HCT116 (cell line): Measurements from ENCODE around the gene RAB33B. TPM values are rescaled to one million over a fixed set of nuclear protein-coding genes. Genes with fewer than 3 reads are reported as not detected.

Source experiments
- ATAC-seq: fragments of 200-7000 bp; cut with Tn5 transposase; 2 replicates; pipeline ENCODE4 v1.9.1; 2020; ENCODE audit warnings: mild to moderate bottlenecking, moderate library complexity
- BruUV-seq: library from RNA; stranded (reverse); fragments of 400-500 nt; replicated peaks from 2 replicates; lab custom pipeline; 2021; lab: Mats Ljungman, UMichigan
- CTCF ChIA-PET: fragments of 300-600 bp; sonication (Branson Sonifier 250); formaldehyde crosslinking; loops from one replicate; lab custom pipeline; 2021; ENCODE audit warnings: antibody characterized with exemption; lab: Charles Lee
- POLR2A ChIA-PET: fragments of 300-600, 350-600 bp; sonication (Branson Sonifier 250); formaldehyde crosslinking; loops from one replicate; lab custom pipeline; 2021; ENCODE audit warnings: antibody characterized with exemption; lab: Charles Lee
- RAD21 ChIA-PET, 2 experiments: fragments of 300-600 bp; sonication (Branson Sonifier 250); formaldehyde crosslinking; loops; one replicate each; lab custom pipeline; 2023; ENCODE audit warnings: low total read pairs in 2 of 2; ENCODE audit not compliant: uncharacterized antibody in 2 of 2, unreplicated experiment in 2 of 2, low non-redundant PET in 1 of 2; lab: Charles Lee
- DNase-seq: peaks from one replicate; pipeline ENCODE4 v3.0.0-alpha.2; 2010; ENCODE audit warnings: low read depth, low spot score
- H2AFZ ChIP-seq: fragments of 200-600 bp; shearing (Covaris generic), sonication (generic); 2 replicates; pipeline ENCODE4 v1.6.1; 2017; ENCODE audit warnings: low read depth, mixed run types, mixed read lengths, antibody characterized with exemption, low read length; ENCODE audit not compliant: poor library complexity, severe bottlenecking
- H3K27ac ChIP-seq: 2 replicates; pipeline ENCODE4 v1.5.1; 2012; ENCODE audit warnings: low read depth, low read length
- H3K27me3 ChIP-seq: fragments of 200-600 bp; sonication (generic); 2 replicates; pipeline ENCODE4 v1.6.1; 2016; ENCODE audit warnings: mixed run types, low read length, mixed read lengths; ENCODE audit not compliant: insufficient read depth
- H3K36me3 ChIP-seq, 2 experiments: fragments of 200-500 bp in 1 of 2; fragments of 200-600 bp in 1 of 2; sonication (Bioruptor generic) in 1 of 2; sonication (generic) in 1 of 2; 2 replicates each; pipeline versions ENCODE4 v1.5.1 to v1.6.1; 2014 to 2016; ENCODE audit warnings: low read length in 2 of 2, inconsistent platforms in 1 of 2, mixed read lengths in 1 of 2, mixed run types in 1 of 2; ENCODE audit not compliant: insufficient read depth in 2 of 2, control insufficient read depth in 1 of 2
- H3K4me1 ChIP-seq, 2 experiments: fragments of 200-600 bp in 1 of 2; sonication (generic) in 1 of 2; 2 replicates each; pipeline versions ENCODE4 v1.5.1 to v1.6.1; 2012 to 2017; ENCODE audit warnings: low read length in 2 of 2, inconsistent platforms in 1 of 2, mild to moderate bottlenecking in 1 of 2, mixed read lengths in 1 of 2, mixed run types in 1 of 2, moderate library complexity in 1 of 2; ENCODE audit not compliant: insufficient read depth in 2 of 2, control insufficient read depth in 1 of 2
- H3K4me2 ChIP-seq: fragments of 200-600 bp; sonication (generic); 2 replicates; pipeline ENCODE4 v1.6.1; 2017; ENCODE audit warnings: mixed run types, low read length, mixed read lengths
- H3K4me3 ChIP-seq, 2 experiments: fragments of 200-600 bp in 1 of 2; sonication (generic) in 1 of 2; replicated peaks in 1 of 2; 2 replicates each; pipeline ENCODE4 v1.5.1; 2011 to 2016; ENCODE audit warnings: low read length in 2 of 2, control low read depth in 1 of 2, low read depth in 1 of 2, mild to moderate bottlenecking in 1 of 2, mixed read lengths in 1 of 2, mixed run types in 1 of 2
- H3K79me2 ChIP-seq: fragments of 200-600 bp; sonication (generic); 2 replicates; pipeline ENCODE4 v1.6.1; 2017; ENCODE audit warnings: mild to moderate bottlenecking, mixed run types, low read length, moderate library complexity, mixed read lengths; ENCODE audit not compliant: insufficient read depth
- H3K9ac ChIP-seq: fragments of 200-600 bp; sonication (generic); 2 replicates; pipeline ENCODE4 v1.6.1; 2016; ENCODE audit warnings: low read length, mixed read lengths
- H3K9me2 ChIP-seq: fragments of 200-600 bp; sonication (generic), shearing (Covaris generic); 2 replicates; pipeline ENCODE4 v1.6.1; 2017; ENCODE audit warnings: mixed run types, mild to moderate bottlenecking, moderate library complexity; ENCODE audit not compliant: insufficient read depth
- H3K9me3 ChIP-seq, 2 experiments: fragments of 200-500 bp in 1 of 2; fragments of 200-600 bp in 1 of 2; sonication (Bioruptor generic) in 1 of 2; sonication (generic) in 1 of 2; 2 replicates each; pipeline ENCODE4 v1.6.1; 2014 to 2017; ENCODE audit warnings: low read length in 2 of 2, mixed read lengths in 2 of 2, inconsistent platforms in 1 of 2, low read depth in 1 of 2, mild to moderate bottlenecking in 1 of 2, mixed run types in 1 of 2, moderate library complexity in 1 of 2; ENCODE audit not compliant: control insufficient read depth in 1 of 2, insufficient read depth in 1 of 2
- H4K20me1 ChIP-seq: fragments of 200-600 bp; sonication (generic), shearing (Covaris generic); 2 replicates; pipeline ENCODE4 v1.6.1; 2017; ENCODE audit warnings: mixed run types, mild to moderate bottlenecking, moderate library complexity; ENCODE audit not compliant: insufficient read depth
- CBX3 ChIP-seq: IDR thresholded peaks from 2 replicates; pipeline ENCODE4 v1.6.1; 2012; ENCODE audit warnings: low read depth
- EGR1 ChIP-seq: IDR thresholded peaks from 2 replicates; pipeline ENCODE4 v1.6.1; 2012; ENCODE audit warnings: low read depth
- EZH2 ChIP-seq: fragments of 200-600 bp; sonication (generic); IDR thresholded peaks from 2 replicates; pipeline ENCODE4 v1.6.1; 2017; ENCODE audit warnings: antibody characterized with exemption, mixed run types
- EZH2phosphoT487 ChIP-seq: fragments of 200-600 bp; IDR thresholded peaks from 2 replicates; pipeline ENCODE4 v1.6.1; 2018; ENCODE audit warnings: antibody characterized with exemption, borderline replicate concordance
- JUND ChIP-seq: IDR thresholded peaks from 2 replicates; pipeline ENCODE4 v1.6.1; 2012
- MAX ChIP-seq: IDR thresholded peaks from 2 replicates; pipeline ENCODE4 v1.6.1; 2012
- POLR2A ChIP-seq: IDR thresholded peaks from 2 replicates; pipeline ENCODE4 v1.7.0; 2011; ENCODE audit warnings: borderline replicate concordance; ENCODE audit not compliant: insufficient read depth, insufficient read length; ENCODE audit errors: extremely low read depth
- REST ChIP-seq: IDR thresholded peaks from 2 replicates; pipeline ENCODE4 v1.6.1; 2012; ENCODE audit warnings: low read depth
- SP1 ChIP-seq: IDR thresholded peaks from 2 replicates; pipeline ENCODE4 v1.6.1; 2012; ENCODE audit warnings: low read depth
- TCF7L2 ChIP-seq: IDR thresholded peaks from 2 replicates; pipeline ENCODE4 v1.7.0; 2011; ENCODE audit warnings: borderline replicate concordance, inconsistent platforms; ENCODE audit not compliant: insufficient read depth, insufficient read length; ENCODE audit errors: extremely low read depth
- ZBTB33 ChIP-seq: IDR thresholded peaks from 2 replicates; pipeline ENCODE4 v1.6.1; 2011; ENCODE audit warnings: mild to moderate bottlenecking, low read length, moderate library complexity; ENCODE audit not compliant: insufficient replicate concordance; ENCODE audit errors: extremely low read depth
- ZNF274 ChIP-seq: fragments of 200-500 bp; sonication (Bioruptor generic); IDR thresholded peaks from 2 replicates; pipeline ENCODE4 v1.6.1; 2014; ENCODE audit warnings: mild to moderate bottlenecking, low read depth, low read length, inconsistent platforms
- intact Hi-C: fragments of 100-400 bp; cut with micrococcal nuclease; formaldehyde crosslinking; loops from 2 replicates; pipeline ENCODE4 v1.10.0; 2022
- total RNA-seq: library from RNA; stranded (reverse); gene quantifications from one replicate; pipeline ENCODE4 v1.2.1, GENCODE V29; 2021; ENCODE audit not compliant: unreplicated experiment

RAB33B gene
- total RNA-seq, 1 experiment from 2014 or later = 5.4 TPM

- Histone ChIP-seq H3K4me3 (no peak overlapping the region), H4K20me1 (no peaks in the 10 kb centered on the region), H3K27ac (no peak overlapping the region), H3K9me3 (no peaks in the 10 kb centered on the region), H3K4me1 (no peaks in the 10 kb centered on the region), H3K4me2 (no peak overlapping the region), H3K79me2 (no peaks in the 10 kb centered on the region), H3K9ac (no peak overlapping the region), H3K36me3 (no peaks in the 10 kb centered on the region), H2AFZ (no peak overlapping the region), H3K9me2 (no peaks in the 10 kb centered on the region), H3K27me3 (no peaks in the 10 kb centered on the region)
- no peak for TF ChIP-seq EZH2phosphoT487
- TF ChIP-seq JUND = no peak
- no peak for TF ChIP-seq EZH2
- TF ChIP-seq CBX3 = no peak
- TF ChIP-seq MAX = no peak
- no peak for TF ChIP-seq TCF7L2
- TF ChIP-seq SP1 = no peak
- TF ChIP-seq EGR1 = no peak
- no peak for TF ChIP-seq ZBTB33
- no peak for TF ChIP-seq POLR2A
- TF ChIP-seq REST = no peak
- TF ChIP-seq ZNF274 = no peak
- BruUV-seq = no TSS peak
- intact Hi-C loops = loop anchor here (5.0 kb wide), 1 partner anchor 158 kb away; no protein-coding TSS in a partner anchor
- ChIA-PET RAD21 (no interaction called here), CTCF (interaction anchor here (1.1 kb wide), 1 partner anchor 10 kb away, joined by 3 read pairs; no protein-coding TSS in a partner anchor), POLR2A (no interaction called here)
- DNase-seq (no peak), ATAC-seq (no peak)
Measured at GRCh38 chr4:139499186-139499585, 45.3 kb downstream of the RAB33B start.
